MG63 (cell line): ENCODE results near the gene JMJD7. TPM values are rescaled to one million over a fixed set of nuclear protein-coding genes. Genes with fewer than 3 reads are reported as not detected.

Source experiments
- DNase-seq: peaks from one replicate; pipeline ENCODE4 v3.0.0-alpha.2; 2020
- H3K27me3 ChIP-seq: fragments of 250-450 bp; sonication (Bioruptor Pico); 2 replicates; pipeline ENCODE4 v1.5.1; 2020; ENCODE audit warnings: mild to moderate bottlenecking, moderate library complexity
- H3K36me3 ChIP-seq: fragments of 250-450 bp; sonication (Bioruptor Pico); 2 replicates; pipeline ENCODE4 v1.5.1; 2020; ENCODE audit warnings: mild to moderate bottlenecking, moderate library complexity
- H3K4me3 ChIP-seq: fragments of 250-450 bp; sonication (Bioruptor Pico); 2 replicates; pipeline ENCODE4 v1.5.1; 2020; ENCODE audit warnings: mild to moderate bottlenecking, moderate library complexity
- H3K9me3 ChIP-seq: fragments of 250-450 bp; sonication (Bioruptor Pico); 2 replicates; pipeline ENCODE4 v1.5.1; 2020; ENCODE audit warnings: mild to moderate bottlenecking, moderate library complexity
- total RNA-seq: library from RNA; depleted of rRNA; stranded (reverse); fragments of >200 nt; shearing (Covaris generic); gene quantifications from 2 replicates; pipeline ENCODE4 v1.2.3, GENCODE V29; 2014; ENCODE audit warnings: low replicate concordance

JMJD7 gene
- total RNA-seq, 1 experiment from 2014 or later = 7.6 TPM

GRCh38 chr15:41811432-41812195 lies 16.3 kb upstream of the JMJD7 start:
- no peaks in the 10 kb centered on the region; the same call in 1 of the 2 replicates for H3K36me3 ChIP-seq
- H3K27me3 ChIP-seq = no peaks in the 10 kb centered on the region
- H3K9me3 ChIP-seq = no peaks in the 10 kb centered on the region
- DNase-seq = peak; percentile 47
- no peak overlapping the region for H3K4me3 ChIP-seq

- DNase-seq = no peak
- H3K9me3 ChIP-seq = no peaks in the 10 kb centered on the region
- H3K4me3 ChIP-seq = no peak overlapping the region
- no peaks in the 10 kb centered on the region; the same call in none of the 2 replicates for H3K36me3 ChIP-seq
- no peaks in the 10 kb centered on the region for H3K27me3 ChIP-seq
These were observed 15.0 kb upstream of the JMJD7 start for GRCh38 chr15:41812820-41813375.

GRCh38 chr15:41813426-41813825 lies 14.5 kb upstream of the JMJD7 start:
- DNase-seq = no peak
- Histone ChIP-seq H3K36me3 (no peaks in the 10 kb centered on the region; the same call in none of the 2 replicates), H3K9me3 (no peaks in the 10 kb centered on the region), H3K27me3 (no peaks in the 10 kb centered on the region), H3K4me3 (no peak overlapping the region)

- Histone ChIP-seq H3K36me3 (no peaks in the 10 kb centered on the region; the same call in none of the 2 replicates), H3K4me3 (no peak overlapping the region), H3K9me3 (no peaks in the 10 kb centered on the region), H3K27me3 (no peaks in the 10 kb centered on the region)
- no peak for DNase-seq
These were observed 13.4 kb upstream of the JMJD7 start for GRCh38 chr15:41814534-41814933.

GRCh38 chr15:41816788-41817187 lies 11.1 kb upstream of the JMJD7 start:
- Histone ChIP-seq H3K4me3 (no peak overlapping the region), H3K36me3 (no peaks in the 10 kb centered on the region; the same call in none of the 2 replicates), H3K9me3 (no peaks in the 10 kb centered on the region), H3K27me3 (no peaks in the 10 kb centered on the region)
- no peak for DNase-seq

- Histone ChIP-seq H3K36me3 (no peaks in the 10 kb centered on the region; the same call in none of the 2 replicates), H3K27me3 (no peaks in the 10 kb centered on the region), H3K9me3 (no peaks in the 10 kb centered on the region), H3K4me3 (no peak overlapping the region)
- DNase-seq = no peak
These were observed 10.6 kb upstream of the JMJD7 start for GRCh38 chr15:41817327-41817726.

GRCh38 chr15:41817781-41818180 lies 10.1 kb upstream of the JMJD7 start:
- Histone ChIP-seq H3K27me3 (no peaks in the 10 kb centered on the region), H3K36me3 (no peaks in the 10 kb centered on the region; the same call in none of the 2 replicates), H3K4me3 (no peak overlapping the region), H3K9me3 (no peaks in the 10 kb centered on the region)
- DNase-seq = no peak

GRCh38 chr15:41819455-41820050 lies 8.3 kb upstream of the JMJD7 start:
- Histone ChIP-seq H3K36me3 (no peaks in the 10 kb centered on the region; the same call in none of the 2 replicates), H3K4me3 (no peak overlapping the region), H3K9me3 (no peaks in the 10 kb centered on the region), H3K27me3 (no peaks in the 10 kb centered on the region)
- no peak for DNase-seq

GRCh38 chr15:41820791-41821423 lies 7.0 kb upstream of the JMJD7 start:
- no peak for DNase-seq

GRCh38 chr15:41821831-41822230 lies 6.1 kb upstream of the JMJD7 start:
- Histone ChIP-seq H3K4me3 (no peak overlapping the region), H3K9me3 (no peaks in the 10 kb centered on the region), H3K36me3 (no peaks in the 10 kb centered on the region; the same call in none of the 2 replicates), H3K27me3 (no peaks in the 10 kb centered on the region)
- DNase-seq = no peak

More at GRCh38 chr15:41820791-41821423, 7.0 kb upstream of the JMJD7 start:
- H3K36me3 ChIP-seq = no peaks in the 10 kb centered on the region; the same call in none of the 2 replicates
- no peak overlapping the region for H3K4me3 ChIP-seq
- H3K9me3 ChIP-seq = no peaks in the 10 kb centered on the region
- no peaks in the 10 kb centered on the region for H3K27me3 ChIP-seq

GRCh38 chr15:41822471-41822870 lies 5.4 kb upstream of the JMJD7 start:
- Histone ChIP-seq H3K9me3 (no peaks in the 10 kb centered on the region), H3K4me3 (no peak overlapping the region), H3K27me3 (no peaks in the 10 kb centered on the region), H3K36me3 (no peaks in the 10 kb centered on the region; the same call in none of the 2 replicates)
- no peak for DNase-seq

GRCh38 chr15:41822957-41823356 lies 4.9 kb upstream of the JMJD7 start:
- Histone ChIP-seq H3K27me3 (no peaks in the 10 kb centered on the region), H3K36me3 (no peaks in the 10 kb centered on the region; the same call in none of the 2 replicates), H3K4me3 (no peak overlapping the region), H3K9me3 (no peaks in the 10 kb centered on the region)
- DNase-seq = no peak

GRCh38 chr15:41823502-41823901 lies 4.4 kb upstream of the JMJD7 start:
- Histone ChIP-seq H3K4me3 (no peak overlapping the region), H3K9me3 (no peaks in the 10 kb centered on the region), H3K27me3 (no peaks in the 10 kb centered on the region), H3K36me3 (no peaks in the 10 kb centered on the region; the same call in none of the 2 replicates)
- DNase-seq = no peak

GRCh38 chr15:41824062-41824745 lies 3.7 kb upstream of the JMJD7 start:
- H3K27me3 ChIP-seq = no peaks in the 10 kb centered on the region
- no peaks in the 10 kb centered on the region for H3K9me3 ChIP-seq
- H3K36me3 ChIP-seq = no peaks in the 10 kb centered on the region; the same call in 1 of the 2 replicates
- no peak overlapping the region for H3K4me3 ChIP-seq
- DNase-seq = no peak

- Histone ChIP-seq H3K27me3 (no peaks in the 10 kb centered on the region), H3K36me3 (no peaks in the 10 kb centered on the region; the same call in 1 of the 2 replicates), H3K4me3 (no peak overlapping the region), H3K9me3 (no peaks in the 10 kb centered on the region)
- no peak for DNase-seq
These were observed 2.7 kb upstream of the JMJD7 start for GRCh38 chr15:41825145-41825544.
